ENCODE results near the gene MICAL2.

Gene MICAL2

GRCh38 chr11:12192794-12193514, 82.6 kb downstream of the MICAL2 start:
- DNase-seq: no peak

GRCh38 chr11:12193515-12194336, 83.3 kb downstream of the MICAL2 start:
- peak in 1 of 3 donors; percentile 23 for DNase-seq

- DNase-seq: peak; percentile 21 to 56 (median 48)
Observed at GRCh38 chr11:12195768-12196167, 85.4 kb downstream of the MICAL2 start.

- DNase-seq: no peak
Observed at GRCh38 chr11:12196308-12196707, 85.9 kb downstream of the MICAL2 start.

- DNase-seq: no peak
Observed at GRCh38 chr11:12196872-12197271, 86.5 kb downstream of the MICAL2 start.

GRCh38 chr11:12198251-12199222, 88.1 kb downstream of the MICAL2 start:
- DNase-seq: no peak

- no peak for DNase-seq
Observed at GRCh38 chr11:12199231-12199948, 89.0 kb downstream of the MICAL2 start.

GRCh38 chr11:12200279-12200990, 90.0 kb downstream of the MICAL2 start:
- DNase-seq: peak; percentile 37 to 59 (median 54)

- DNase-seq: peak; percentile 46 to 73 (median 69)
Observed at GRCh38 chr11:12200991-12201985, 90.9 kb downstream of the MICAL2 start.

- DNase-seq: peak; percentile 43 to 69 (median 63)
Observed at GRCh38 chr11:12202661-12203310, 92.4 kb downstream of the MICAL2 start.

GRCh38 chr11:12204506-12204905, 94.1 kb downstream of the MICAL2 start:
- DNase-seq: no peak

- DNase-seq: peak in 1 of 3 donors; percentile 40
Observed at GRCh38 chr11:12205330-12205729, 94.9 kb downstream of the MICAL2 start.

GRCh38 chr11:12206529-12206928, 96.1 kb downstream of the MICAL2 start:
- DNase-seq: peak; percentile 85 to 91 (median 90)

GRCh38 chr11:12207384-12208150, 97.2 kb downstream of the MICAL2 start:
- peak; percentile 87 to 93 (median 88) for DNase-seq

GRCh38 chr11:12209096-12209495, 98.7 kb downstream of the MICAL2 start:
- no peak for DNase-seq

GRCh38 chr11:12210200-12210599, 99.8 kb downstream of the MICAL2 start:
- DNase-seq: no peak

- DNase-seq: no peak
Observed at GRCh38 chr11:12211331-12212065, 101.1 kb downstream of the MICAL2 start.

Data from suppressor macrophage treated with lipopolysaccharide for 1 hour (primary cell).